ENCODE results near the gene MTG1.
A peak's percentile ranks its signal among the peaks of the same experiment; 100 is the strongest.

MTG1 gene

GRCh38 chr10:133394064-133394663 is at the start of gene MTG1:
TSS of gene MTG1 (plus strand) at chr10:133394157. CDS start at chr10:133394221, 64 bp downstream.
- DNase-seq (ENCODE audit: low read depth) = no peak

GRCh38 chr10:133344236-133344635 is 49.7 kb upstream of the MTG1 start:
- no peak for DNase-seq (ENCODE audit: low read depth)

GRCh38 chr10:133346413-133346812 is 47.5 kb upstream of the MTG1 start:
- DNase-seq (ENCODE audit: low read depth) = no peak

GRCh38 chr10:133347710-133348517 is 46.0 kb upstream of the MTG1 start:
- DNase-seq (ENCODE audit: low read depth) = no peak

- no peak for DNase-seq (ENCODE audit: low read depth)
These were observed 44.8 kb upstream of the MTG1 start for GRCh38 chr10:133349160-133349568.

GRCh38 chr10:133349577-133350011 is 44.4 kb upstream of the MTG1 start:
- DNase-seq (ENCODE audit: low read depth) = no peak

GRCh38 chr10:133350283-133350949 is 43.5 kb upstream of the MTG1 start:
- DNase-seq (ENCODE audit: low read depth) = no peak

GRCh38 chr10:133350950-133351329 is 43.0 kb upstream of the MTG1 start:
- DNase-seq (ENCODE audit: low read depth) = no peak

GRCh38 chr10:133351408-133352318 is 42.3 kb upstream of the MTG1 start:
- no peak for DNase-seq (ENCODE audit: low read depth)

- no peak for DNase-seq (ENCODE audit: low read depth)
These were observed 40.6 kb upstream of the MTG1 start for GRCh38 chr10:133353202-133353959.

GRCh38 chr10:133353988-133354605 is 39.9 kb upstream of the MTG1 start:
- DNase-seq (ENCODE audit: low read depth) = no peak

GRCh38 chr10:133354672-133355240 is 39.2 kb upstream of the MTG1 start:
- DNase-seq (ENCODE audit: low read depth) = no peak

GRCh38 chr10:133355266-133355665 is 38.7 kb upstream of the MTG1 start:
- DNase-seq (ENCODE audit: low read depth) = no peak

- no peak for DNase-seq (ENCODE audit: low read depth)
These were observed 38.0 kb upstream of the MTG1 start for GRCh38 chr10:133355991-133356390.

GRCh38 chr10:133356549-133357284 is 37.2 kb upstream of the MTG1 start:
- no peak for DNase-seq (ENCODE audit: low read depth)

- DNase-seq (ENCODE audit: low read depth) = peak; percentile 51
These were observed 36.4 kb upstream of the MTG1 start, which contains the start of gene FUOM for GRCh38 chr10:133357285-133358161. TSS of gene FUOM (minus strand) at chr10:133358019. CDS start at chr10:133358007, 12 bp downstream.

GRCh38 chr10:133358162-133358924 is 35.6 kb upstream of the MTG1 start:
- DNase-seq (ENCODE audit: low read depth) = no peak

GRCh38 chr10:133358925-133359310 is 35.0 kb upstream of the MTG1 start:
- DNase-seq (ENCODE audit: low read depth) = no peak
